GM12801 (cell line): ENCODE data around the gene ABHD3.

Source experiments
- TF ChIP-seq, protein P1 (sequence below): IDR thresholded peaks from one replicate; pipeline ENCODE4 v1.5.1; 2011; ENCODE audit warnings: control low read depth; ENCODE audit not compliant: insufficient read length; ENCODE audit errors: extremely low read depth

Gene ABHD3

DNA sequence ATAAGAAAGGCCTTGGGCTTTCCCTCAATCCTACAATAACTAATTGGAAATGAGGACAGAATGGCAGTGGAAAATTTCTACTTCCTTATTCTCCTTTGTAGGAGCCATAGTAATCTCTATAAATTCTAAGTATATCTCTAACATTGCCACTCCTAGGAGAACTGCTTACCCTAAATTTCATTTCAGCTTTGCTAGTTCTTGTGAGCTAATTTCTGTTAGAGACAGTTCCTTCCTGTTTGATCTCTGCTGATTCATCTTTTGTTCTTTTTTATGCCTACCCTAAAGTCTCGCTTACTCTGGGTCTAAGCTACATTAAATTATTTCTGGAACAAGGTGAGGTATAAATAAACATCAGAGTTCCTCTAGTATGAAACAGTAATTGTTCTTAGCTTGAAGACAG is 25.7 kb downstream of the ABHD3 start:
- TF ChIP-seq, protein P1, sequence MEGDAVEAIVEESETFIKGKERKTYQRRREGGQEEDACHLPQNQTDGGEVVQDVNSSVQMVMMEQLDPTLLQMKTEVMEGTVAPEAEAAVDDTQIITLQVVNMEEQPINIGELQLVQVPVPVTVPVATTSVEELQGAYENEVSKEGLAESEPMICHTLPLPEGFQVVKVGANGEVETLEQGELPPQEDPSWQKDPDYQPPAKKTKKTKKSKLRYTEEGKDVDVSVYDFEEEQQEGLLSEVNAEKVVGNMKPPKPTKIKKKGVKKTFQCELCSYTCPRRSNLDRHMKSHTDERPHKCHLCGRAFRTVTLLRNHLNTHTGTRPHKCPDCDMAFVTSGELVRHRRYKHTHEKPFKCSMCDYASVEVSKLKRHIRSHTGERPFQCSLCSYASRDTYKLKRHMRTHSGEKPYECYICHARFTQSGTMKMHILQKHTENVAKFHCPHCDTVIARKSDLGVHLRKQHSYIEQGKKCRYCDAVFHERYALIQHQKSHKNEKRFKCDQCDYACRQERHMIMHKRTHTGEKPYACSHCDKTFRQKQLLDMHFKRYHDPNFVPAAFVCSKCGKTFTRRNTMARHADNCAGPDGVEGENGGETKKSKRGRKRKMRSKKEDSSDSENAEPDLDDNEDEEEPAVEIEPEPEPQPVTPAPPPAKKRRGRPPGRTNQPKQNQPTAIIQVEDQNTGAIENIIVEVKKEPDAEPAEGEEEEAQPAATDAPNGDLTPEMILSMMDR, result no peak

DNA sequence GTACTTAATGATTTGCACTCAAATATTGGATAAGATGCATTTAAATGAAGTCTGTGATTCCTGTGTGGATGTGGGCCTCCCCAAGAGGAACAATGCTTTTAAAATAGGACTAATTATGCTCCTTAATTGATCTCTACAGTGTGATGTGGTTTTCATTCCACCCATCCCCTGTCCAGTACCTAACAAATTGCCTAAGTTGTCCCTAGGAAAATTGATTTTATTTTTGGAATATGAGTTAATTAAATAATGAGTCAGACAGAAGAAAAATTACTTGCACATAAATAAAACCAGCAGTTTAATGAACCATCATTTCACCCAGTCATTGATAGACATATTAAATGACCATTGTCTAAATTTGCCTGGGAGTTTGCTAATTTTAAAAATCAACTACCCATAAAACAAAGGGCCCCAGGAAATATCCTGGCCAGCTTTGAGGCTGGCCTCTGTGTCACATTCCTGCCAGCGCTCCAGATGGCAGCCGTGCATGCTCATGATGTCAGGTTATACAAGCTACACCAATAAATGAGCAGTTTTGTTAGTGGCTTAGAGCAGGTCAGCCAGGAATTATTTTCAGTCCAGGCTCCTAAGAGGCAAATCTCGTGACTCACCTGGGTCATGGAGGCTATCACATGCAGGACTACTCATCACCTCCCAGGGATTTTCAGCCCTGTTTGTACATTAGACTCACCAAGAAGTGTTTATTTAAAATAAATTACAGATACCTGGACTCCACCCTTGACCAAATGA is 31.9 kb downstream of the ABHD3 start:
- TF ChIP-seq, protein P1, result no peak

DNA sequence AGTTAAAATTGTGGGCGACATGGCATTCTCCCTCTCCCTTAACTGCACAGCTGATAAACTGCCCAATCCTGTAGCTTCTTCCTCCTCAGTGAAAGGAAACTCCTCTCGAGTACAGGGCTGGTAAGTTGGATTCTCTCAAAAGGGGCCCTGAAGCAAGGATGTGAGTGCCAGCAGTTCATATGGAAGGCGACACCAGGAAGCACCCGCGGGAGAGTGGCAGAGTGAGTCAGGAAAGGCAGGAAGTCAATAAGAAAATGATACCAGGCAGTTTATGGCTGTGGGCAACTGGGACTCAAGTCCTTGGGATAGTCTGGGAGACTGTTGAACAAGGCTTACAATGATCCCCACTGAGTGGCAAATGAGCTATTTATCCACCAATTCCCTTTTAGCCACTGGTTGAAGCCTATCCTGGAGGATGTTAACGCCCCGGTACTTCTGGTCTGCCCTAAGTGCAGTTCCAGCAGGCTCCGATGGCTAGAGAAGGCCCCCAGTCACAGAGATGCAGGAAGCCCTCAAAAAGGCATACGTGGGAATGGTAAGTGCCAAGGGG is 34.8 kb downstream of the ABHD3 start:
- TF ChIP-seq, protein P1, result no peak

DNA sequence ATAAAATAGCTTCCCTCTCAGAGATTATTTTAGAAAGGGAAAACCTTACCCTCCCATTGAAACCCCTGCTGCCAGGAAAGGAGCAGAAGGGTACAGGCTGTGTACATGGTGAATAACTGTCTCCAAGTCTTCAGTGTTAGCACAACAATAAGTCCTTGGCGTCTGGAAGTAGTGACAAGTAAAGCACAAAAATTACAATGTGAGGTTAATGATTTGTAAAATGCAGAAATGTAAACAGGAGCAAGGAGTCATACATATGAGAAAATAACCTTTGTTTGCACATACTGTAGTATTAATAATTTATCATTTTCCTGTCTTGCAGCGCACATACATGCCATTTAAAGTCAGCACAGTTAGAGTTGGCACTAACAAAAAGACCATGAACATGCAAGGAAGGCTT is 40.5 kb downstream of the ABHD3 start:
- TF ChIP-seq, protein P1, result no peak

DNA sequence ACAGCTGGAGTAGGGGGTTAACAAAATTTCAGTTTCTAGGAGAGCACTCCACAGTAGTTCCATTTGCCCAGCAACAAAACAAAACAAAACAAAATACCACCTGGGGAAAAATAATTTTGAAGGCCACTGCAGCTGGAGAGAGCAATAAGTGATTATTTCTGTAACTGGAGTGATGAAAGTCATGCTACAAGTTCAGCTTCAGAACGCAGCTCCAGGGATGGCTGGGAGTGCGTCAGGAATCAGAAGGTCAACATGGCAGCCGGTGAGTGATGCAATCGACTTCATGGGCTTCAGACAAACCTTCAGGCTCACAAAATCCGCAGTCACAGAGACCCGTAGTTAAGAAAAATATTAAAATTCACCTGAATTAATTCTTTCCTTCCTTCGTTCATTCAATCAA is 41.0 kb downstream of the ABHD3 start:
- TF ChIP-seq, protein P1, result no peak

DNA sequence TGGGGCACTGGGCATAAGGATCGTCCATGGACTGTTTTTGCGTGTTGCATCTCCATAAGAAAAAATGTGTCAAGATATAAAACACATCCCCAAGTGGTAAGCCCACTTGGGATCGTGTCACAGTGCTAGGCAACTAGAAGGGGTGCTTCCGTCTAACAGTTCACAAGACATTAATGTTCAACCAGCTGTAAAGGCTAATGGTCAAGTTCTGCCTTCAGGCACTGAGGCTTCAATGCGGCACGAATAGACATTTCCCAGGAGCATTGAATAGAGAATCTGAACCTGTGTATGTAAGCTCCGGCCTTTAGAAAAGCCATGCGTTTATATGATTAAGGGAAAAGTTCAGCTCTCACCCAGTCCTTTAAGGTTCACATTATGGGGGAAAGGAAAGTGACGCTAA is 42.0 kb downstream of the ABHD3 start:
- TF ChIP-seq, protein P1, result no peak

DNA sequence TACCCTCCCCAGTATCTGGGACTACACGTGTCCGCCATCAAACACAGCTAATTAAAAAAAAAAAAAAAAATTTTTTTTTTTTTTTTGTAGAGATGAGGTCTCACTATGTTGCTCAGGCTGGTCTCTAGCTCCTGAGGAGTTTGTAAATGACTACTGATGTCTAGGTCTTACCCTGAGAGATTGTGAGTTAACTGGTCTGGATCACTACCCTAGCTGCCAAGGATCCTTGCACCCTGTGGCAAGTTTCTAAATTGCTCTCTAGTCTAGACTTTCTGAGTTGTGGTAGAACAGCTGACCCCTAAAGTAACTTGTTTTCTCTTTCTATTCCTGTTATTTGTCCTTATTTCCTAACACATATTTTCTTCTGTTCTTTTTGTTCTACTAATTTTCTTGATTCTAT is 44.5 kb downstream of the ABHD3 start:
- TF ChIP-seq, protein P1, result no peak
